ENCODE measurements around the gene SNRNP70.
A peak's percentile ranks its signal among the peaks of the same experiment; 100 is the strongest.

SNRNP70 gene

GRCh38 chr19:49151267-49152118 is 66.2 kb downstream of the SNRNP70 start:
- ChIA-PET POLR2A (ENCODE audit: low non-redundant PET) (no interaction called here), CTCF (interaction anchor here (0.8 to 1.3 kb wide), 2 partner anchors 37 to 47 kb away, joined by 3 to 6 read pairs; partner anchors contain the start of gene LIN7B)
- DNase-seq (ENCODE audit: low spot score) = peak; percentile 92
- H3K27ac ChIP-seq = peak overlapping the region; percentile 87
- no peak for TF ChIP-seq CTCF (conservative IDR thresholded peaks at IDR 0.05; ENCODE audit: low read depth)

GRCh38 chr19:49152119-49152550 is 66.9 kb downstream of the SNRNP70 start:
- CTCF ChIA-PET = interaction anchor here (0.8 kb wide), 1 partner anchor 38 kb away, joined by 3 read pairs; the partner anchor contains the start of gene LIN7B
- no peak for TF ChIP-seq CTCF (conservative IDR thresholded peaks at IDR 0.05; ENCODE audit: low read depth)
- POLR2A ChIA-PET (ENCODE audit: low non-redundant PET) = interaction anchor here (0.6 kb wide), 1 partner anchor 31 kb away, joined by 3 read pairs; no protein-coding TSS in a partner anchor
- no peak for DNase-seq (ENCODE audit: low spot score)
- peak overlapping the region; percentile 87 for H3K27ac ChIP-seq

GRCh38 chr19:49153167-49153809 is 68.0 kb downstream of the SNRNP70 start:
- no peak for DNase-seq (ENCODE audit: low spot score)
- H3K27ac ChIP-seq = peak overlapping the region; percentile 87; the same call in 1 of the 2 replicates
- POLR2A ChIA-PET (ENCODE audit: low non-redundant PET) = no interaction called here
- CTCF ChIA-PET = no interaction called here
- no peak for TF ChIP-seq CTCF (conservative IDR thresholded peaks at IDR 0.05; ENCODE audit: low read depth)

GRCh38 chr19:49154279-49154678 is 69.0 kb downstream of the SNRNP70 start:
- POLR2A ChIA-PET (ENCODE audit: low non-redundant PET) = no interaction called here
- CTCF ChIA-PET = interaction anchor here (1.2 kb wide), 1 partner anchor 56 kb away, joined by 3 read pairs; no protein-coding TSS in a partner anchor
- no peak for DNase-seq (ENCODE audit: low spot score)
- H3K27ac ChIP-seq = no peak overlapping the region
- no peak for TF ChIP-seq CTCF (conservative IDR thresholded peaks at IDR 0.05; ENCODE audit: low read depth)

GRCh38 chr19:49155005-49155819 is 70.0 kb downstream of the SNRNP70 start, which contains the start of gene HRC:
Gene HRC, minus strand, starts transcription at chr19:49155396. Its CDS starts 159 bp downstream, at chr19:49155237.
- POLR2A ChIA-PET (ENCODE audit: low non-redundant PET) = no interaction called here
- no peak for DNase-seq (ENCODE audit: low spot score)
- no peak for TF ChIP-seq CTCF (conservative IDR thresholded peaks at IDR 0.05; ENCODE audit: low read depth)
- H3K27ac ChIP-seq = no peak within 1 kb of the TSS
- CTCF ChIA-PET = interaction anchor here (1.2 kb wide), 1 partner anchor 57 kb away, joined by 3 read pairs; no protein-coding TSS in a partner anchor
